Effector CD8-positive, alpha-beta T cell (primary cell): ENCODE data around the gene CLDN6.
A peak's percentile ranks its signal among the peaks of the same experiment; 100 is the strongest.

Source experiments
- DNase-seq: peaks from one replicate; lab custom pipeline; 2025; lab: John Stamatoyannopoulos, UW

The CLDN6 gene

GRCh38 chr16:3028716-3029319, 10.8 kb upstream of the CLDN6 start:
- DNase-seq = no peak

DNA sequence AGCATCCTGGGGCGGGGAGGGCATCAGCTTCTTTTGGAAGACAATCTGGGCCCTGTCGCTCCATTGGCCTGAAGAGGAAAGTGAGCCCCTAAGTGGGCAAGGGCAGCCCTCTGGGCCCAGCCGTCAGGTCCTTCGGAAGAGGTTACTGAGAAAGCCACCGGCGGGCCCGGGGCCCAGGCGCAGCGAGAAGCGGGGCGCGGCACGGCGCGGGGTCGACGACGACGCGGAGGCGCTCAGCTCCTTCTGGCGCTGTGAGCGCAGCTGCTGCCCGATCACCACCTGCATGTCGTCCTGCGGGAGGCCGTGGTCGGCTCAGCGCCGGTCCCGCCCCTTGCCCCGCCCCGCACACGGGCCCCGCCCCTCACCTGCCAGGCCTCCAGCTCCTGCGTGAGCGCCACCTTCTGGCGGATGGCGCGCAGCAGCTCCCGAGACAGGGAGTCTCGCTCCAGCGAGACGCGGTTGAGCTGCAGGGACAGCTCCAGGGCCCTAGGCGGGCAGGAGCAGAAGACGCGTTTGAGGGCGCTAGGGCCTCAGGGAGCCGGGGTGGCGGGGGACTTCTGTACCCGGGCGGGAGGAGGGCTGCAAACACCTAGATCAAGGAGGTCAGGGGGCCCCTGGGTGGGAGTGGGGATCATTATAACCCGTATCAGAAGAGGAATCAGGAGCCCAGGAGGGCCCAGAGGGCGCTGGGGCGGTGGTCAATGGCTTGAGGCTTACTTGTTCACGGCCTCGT, 10.2 kb upstream of the CLDN6 start:
- peak; percentile 87 for DNase-seq

DNA sequence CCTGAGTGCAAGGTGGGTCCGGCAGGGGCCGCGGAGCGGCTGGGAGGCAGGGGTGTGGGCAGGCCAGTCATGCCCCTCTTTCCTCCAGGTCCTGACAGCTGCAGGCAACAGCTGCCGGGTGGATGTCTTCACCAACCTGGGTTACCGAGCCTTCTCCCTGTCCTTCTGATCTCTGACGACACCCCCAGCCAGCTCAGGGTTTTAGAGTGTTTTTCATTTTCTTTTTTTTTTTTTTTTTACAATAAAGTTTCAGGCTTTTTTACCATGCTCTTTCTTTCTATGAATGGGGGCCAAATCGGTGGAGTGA, 9.5 kb upstream of the CLDN6 start:
- DNase-seq = no peak

DNA sequence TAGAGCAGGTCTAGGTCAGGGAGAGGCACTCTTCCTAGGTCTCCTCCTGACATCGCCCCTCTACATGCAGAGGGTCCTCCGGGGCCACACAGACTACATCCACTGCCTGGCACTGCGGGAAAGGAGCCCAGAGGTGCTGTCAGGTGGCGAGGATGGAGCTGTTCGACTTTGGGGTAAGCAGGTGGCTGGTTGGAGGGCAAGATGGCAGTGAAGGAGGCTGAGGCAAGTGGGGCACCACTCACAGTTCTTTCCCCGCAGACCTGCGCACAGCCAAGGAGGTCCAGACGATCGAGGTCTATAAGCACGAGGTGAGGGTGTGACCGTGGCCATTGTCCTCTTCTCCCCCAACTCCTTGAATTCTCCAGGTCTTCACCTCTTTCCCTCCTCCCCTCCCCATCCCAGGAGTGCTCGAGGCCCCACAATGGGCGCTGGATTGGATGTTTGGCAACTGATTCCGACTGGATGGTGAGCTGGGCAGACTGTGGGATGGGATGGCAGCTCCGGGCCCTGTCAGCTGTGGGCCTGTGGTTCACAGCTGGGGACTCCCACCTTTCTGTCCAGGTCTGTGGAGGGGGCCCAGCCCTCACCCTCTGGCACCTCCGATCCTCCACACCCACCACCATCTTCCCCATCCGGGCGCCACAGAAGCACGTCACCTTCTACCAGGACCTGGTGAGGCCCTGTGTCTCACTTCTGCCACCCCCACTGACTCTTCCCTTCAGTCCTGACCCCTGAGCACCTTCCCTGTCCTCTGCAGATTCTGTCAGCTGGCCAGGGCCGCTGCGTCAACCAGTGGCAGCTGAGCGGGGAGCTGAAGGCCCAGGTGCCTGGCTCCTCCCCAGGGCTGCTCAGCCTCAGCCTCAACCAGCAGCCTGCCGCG, 8.9 kb upstream of the CLDN6 start:
- DNase-seq = no peak

GRCh38 chr16:3026003-3026378, 8.0 kb upstream of the CLDN6 start:
- no peak for DNase-seq

- no peak for DNase-seq
Observed at GRCh38 chr16:3025032-3026002, 7.3 kb upstream of the CLDN6 start.

GRCh38 chr16:3023669-3024478, 5.9 kb upstream of the CLDN6 start, which contains the start of the genes HCFC1R1 and THOC6:
Gene HCFC1R1, minus strand, starts transcription at chr16:3023942. Its CDS starts 1 bp downstream, at chr16:3023941.
Gene THOC6, plus strand, starts transcription at chr16:3024035. Its CDS starts 292 bp downstream, at chr16:3024327.
- peak; percentile 89 for DNase-seq

GRCh38 chr16:3023415-3023668, 5.4 kb upstream of the CLDN6 start:
- no peak for DNase-seq

- no peak for DNase-seq
Observed at GRCh38 chr16:3022684-3023414, 4.9 kb upstream of the CLDN6 start.

GRCh38 chr16:3022208-3022683, 4.3 kb upstream of the CLDN6 start:
- DNase-seq = peak; percentile 44

- DNase-seq = peak; percentile 38
Observed at GRCh38 chr16:3021449-3022207, 3.6 kb upstream of the CLDN6 start.

DNA sequence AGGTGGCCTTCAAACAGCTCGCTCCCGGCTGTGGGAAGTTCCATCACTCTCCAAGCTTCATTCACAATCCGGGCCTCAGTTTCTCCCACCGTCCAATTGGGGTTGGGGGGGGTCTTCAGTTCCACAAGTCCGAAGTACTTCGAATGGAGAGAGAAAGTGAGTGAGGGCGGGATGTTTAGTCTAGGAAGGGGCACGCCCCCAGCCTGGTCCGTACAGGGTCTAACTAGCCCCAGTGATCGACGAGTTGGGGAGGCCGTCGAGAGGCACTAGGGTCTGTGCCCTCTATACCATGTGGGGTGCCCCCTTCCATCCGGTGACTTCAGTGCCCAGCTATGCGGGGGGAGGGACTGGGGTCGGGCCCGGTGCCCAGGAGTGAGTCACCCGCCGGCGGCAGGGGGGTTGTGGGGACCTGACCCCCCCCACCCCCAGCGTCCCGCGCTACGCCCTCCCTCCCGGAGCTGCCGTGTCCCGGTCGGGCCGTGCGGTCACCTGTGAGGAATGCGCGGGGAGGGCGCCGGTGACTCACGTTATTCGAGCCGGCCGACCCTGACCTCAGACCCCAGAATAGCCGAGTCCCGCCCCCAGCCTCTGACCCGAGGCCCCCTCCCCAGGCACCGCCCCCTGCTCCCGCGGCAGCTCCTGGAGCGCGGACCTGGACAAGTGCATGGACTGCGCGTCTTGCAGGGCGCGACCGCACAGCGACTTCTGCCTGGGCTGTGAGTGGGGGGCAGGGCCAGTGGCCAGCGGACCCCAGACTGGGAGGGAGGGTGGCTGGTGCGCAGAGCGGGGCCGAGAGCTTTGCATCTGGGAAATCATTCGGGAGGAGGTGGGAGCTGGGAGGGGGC, 2.8 kb upstream of the CLDN6 start:
- peak; percentile 47 for DNase-seq

- DNase-seq = peak; percentile 50
Observed at GRCh38 chr16:3020247-3020603, 2.2 kb upstream of the CLDN6 start, which contains the start of gene TNFRSF12A. Gene TNFRSF12A, plus strand, starts transcription at chr16:3020368. Its CDS starts 30 bp downstream, at chr16:3020398.

- DNase-seq = no peak
Observed at GRCh38 chr16:3019594-3020246, 1.7 kb upstream of the CLDN6 start.

DNA sequence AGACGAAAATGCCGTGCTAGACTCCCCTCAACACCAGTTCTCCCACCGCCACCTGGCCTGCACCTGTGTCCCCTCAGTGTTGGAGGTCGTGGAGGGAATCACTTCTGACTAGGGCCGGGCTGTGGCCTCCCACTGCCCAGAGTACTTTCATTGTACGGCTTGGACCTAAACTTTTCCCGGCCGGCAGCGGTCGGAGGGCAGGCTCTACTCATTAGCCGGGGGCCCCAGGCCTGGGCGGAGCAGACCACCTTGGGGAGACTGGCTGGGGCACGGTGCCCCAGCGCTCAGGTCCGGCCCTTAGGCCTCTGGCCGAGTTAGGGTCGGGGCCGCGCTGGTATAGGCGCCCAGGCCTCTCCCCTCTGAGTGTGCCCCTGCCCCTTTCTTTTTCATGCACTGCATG, 639 bp downstream of the CLDN6 start:
- no peak for DNase-seq

- DNase-seq = no peak
Observed at GRCh38 chr16:3015865-3016521, 2.0 kb downstream of the CLDN6 start.

GRCh38 chr16:3014971-3015370, 3.0 kb downstream of the CLDN6 start:
- no peak for DNase-seq
